ENCODE results near the gene RHBDL2.
A peak's percentile ranks its signal among the peaks of the same experiment; 100 is the strongest.
"Not testable (repeated sequence)": the region's sequence is repeated elsewhere in the genome, so short reads cannot be mapped to it uniquely, and the experiment has no call there.

RHBDL2 gene, protein sequence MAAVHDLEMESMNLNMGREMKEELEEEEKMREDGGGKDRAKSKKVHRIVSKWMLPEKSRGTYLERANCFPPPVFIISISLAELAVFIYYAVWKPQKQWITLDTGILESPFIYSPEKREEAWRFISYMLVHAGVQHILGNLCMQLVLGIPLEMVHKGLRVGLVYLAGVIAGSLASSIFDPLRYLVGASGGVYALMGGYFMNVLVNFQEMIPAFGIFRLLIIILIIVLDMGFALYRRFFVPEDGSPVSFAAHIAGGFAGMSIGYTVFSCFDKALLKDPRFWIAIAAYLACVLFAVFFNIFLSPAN

DNA sequence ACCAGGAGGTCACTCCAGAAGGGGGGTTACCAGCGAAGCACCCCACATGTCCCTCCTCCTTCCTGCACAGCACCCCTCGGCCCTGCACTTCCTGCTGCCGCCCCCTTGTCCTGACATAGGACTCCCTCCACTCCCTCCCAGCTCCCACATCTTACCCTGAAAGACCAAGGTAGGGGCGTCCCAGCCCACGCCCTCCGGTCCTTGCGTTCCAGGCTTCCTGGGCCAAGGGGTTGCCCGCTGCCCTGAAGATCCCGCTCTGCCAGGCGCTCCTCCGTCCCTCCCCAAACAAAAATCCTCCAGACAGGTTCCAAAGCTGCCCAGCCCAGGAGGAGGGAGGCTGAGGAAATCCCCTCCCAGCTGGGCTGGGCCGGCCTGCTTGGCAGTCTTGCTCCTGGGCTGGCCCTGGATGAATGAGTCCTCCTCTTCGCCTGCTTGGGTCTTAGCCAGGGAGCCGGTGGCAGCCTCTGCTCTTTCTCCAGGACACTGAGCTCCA lies at the start of gene RHBDL2:
RHBDL2 (minus strand) TSS at position 304 of the 493 bp plus-strand sequence. CDS start 22,618 bp downstream, outside the sequence.
- no peak for DNase-seq

DNA sequence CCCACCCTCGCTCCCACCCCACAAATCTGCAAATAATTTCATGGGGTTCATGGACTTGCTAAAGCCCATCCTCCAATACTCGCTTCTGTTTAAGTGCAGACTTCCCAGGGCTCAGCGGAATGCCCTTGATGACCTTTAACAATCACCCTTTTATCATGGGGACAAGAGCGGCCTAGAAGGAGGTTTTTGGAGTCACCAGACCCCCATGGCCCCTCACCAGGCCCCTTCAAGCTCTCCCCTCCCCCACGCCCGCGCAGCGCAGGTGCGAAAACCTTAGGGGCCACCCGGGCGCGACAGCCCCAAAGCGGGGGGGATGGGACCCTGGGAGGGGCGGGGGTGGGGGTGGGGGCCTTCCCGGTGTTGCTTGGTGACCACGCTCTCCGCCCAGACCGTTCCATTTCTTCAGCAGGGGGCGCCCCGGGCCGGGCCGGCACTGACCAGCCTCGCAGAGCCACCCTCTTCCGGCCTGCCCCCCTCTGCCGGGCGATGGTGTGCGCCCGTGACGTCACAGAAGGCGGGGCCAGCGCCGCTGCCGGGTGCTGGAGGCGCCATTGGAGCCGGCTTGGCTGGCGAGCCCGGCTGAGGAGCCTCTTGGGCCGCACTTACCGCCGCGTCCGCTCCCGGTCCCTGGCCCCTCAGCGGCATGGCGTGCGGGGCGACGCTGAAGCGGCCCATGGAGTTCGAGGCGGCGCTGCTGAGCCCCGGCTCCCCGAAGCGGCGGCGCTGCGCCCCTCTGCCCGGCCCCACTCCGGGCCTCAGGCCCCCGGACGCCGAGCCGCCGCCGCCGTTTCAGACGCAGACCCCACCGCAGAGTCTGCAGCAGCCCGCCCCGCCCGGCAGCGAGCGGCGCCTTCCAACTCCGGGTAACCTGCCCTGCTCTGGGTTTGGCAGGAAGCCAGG lies 49.4 kb upstream of the RHBDL2 start, which contains the start of gene AKIRIN1:
AKIRIN1 (plus strand) TSS at position 539 of the 900 bp plus-strand sequence; CDS start at position 644, 105 bp downstream.
- peak; percentile 99 for DNase-seq

DNA sequence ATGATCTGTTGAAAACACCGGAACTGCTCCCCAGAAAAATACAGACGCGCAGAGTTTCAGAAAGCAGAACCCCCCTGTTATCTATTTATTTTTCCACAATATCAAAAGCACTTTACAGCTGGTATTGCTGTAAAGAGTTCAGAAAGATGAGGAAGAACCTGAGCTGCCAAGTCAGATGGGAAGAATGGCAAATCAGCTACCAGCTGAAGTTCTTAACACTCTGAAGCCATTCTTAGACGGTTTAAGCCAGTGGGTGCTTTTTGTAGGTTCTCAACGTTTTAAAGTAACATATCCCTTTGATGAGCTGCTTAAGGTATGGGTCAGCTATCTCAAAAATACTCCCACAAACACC lies 48.7 kb upstream of the RHBDL2 start:
- DNase-seq, result no peak

DNA sequence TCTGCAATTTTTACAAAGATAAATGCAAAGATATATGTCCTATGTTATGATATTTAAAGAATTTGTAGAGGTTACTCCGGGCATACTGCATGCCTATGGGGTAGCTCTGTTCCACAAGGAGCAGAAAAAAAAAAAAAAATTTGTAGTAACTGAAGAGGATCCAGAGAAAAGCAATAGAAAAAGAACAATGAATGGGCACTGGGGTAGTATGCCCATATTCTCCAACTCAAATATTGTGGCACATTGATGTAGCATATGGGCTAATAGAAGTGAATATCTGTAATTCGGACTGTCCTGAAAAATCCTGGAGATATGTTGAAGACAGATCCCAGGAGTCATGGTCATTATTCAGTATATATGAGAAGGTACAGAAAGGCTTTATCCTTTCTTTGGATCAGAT lies 48.3 kb upstream of the RHBDL2 start:
- DNase-seq, result no peak

DNA sequence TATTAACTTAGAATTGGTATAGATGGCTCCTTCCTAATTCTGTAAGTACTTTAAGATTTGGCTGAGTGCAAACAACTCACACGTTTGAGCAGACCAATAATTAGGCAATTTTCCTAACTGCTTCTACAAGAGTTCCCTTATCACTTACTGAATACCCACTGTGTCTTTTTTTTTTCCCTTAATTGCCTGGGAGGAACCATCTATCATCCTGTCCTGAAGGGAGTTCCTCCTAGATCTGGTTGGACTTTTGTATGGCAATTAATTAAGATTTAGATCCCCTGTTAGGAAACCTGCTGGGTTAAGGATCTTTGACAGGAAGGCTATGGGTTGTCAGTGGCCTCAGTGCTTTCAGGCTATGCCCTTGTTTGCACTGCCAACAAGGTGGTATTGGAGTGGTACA lies 37.8 kb upstream of the RHBDL2 start:
- DNase-seq, result not testable (repeated sequence)

DNA sequence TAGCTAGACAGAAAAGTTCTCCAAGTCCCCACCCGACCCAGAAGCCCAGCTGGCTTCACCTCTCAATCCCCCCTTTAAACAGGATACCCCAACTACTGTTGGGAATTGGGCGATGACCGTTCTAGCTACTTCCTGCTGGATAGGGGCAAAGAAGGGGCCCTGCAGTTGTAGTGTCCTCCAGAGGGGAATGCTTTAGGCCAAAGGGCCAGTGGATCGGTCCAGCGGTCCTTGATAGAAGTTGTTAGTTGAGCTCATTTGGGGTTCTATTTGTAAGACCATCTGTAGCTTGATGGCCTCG lies 36.6 kb upstream of the RHBDL2 start:
- not testable (repeated sequence) for DNase-seq

DNA sequence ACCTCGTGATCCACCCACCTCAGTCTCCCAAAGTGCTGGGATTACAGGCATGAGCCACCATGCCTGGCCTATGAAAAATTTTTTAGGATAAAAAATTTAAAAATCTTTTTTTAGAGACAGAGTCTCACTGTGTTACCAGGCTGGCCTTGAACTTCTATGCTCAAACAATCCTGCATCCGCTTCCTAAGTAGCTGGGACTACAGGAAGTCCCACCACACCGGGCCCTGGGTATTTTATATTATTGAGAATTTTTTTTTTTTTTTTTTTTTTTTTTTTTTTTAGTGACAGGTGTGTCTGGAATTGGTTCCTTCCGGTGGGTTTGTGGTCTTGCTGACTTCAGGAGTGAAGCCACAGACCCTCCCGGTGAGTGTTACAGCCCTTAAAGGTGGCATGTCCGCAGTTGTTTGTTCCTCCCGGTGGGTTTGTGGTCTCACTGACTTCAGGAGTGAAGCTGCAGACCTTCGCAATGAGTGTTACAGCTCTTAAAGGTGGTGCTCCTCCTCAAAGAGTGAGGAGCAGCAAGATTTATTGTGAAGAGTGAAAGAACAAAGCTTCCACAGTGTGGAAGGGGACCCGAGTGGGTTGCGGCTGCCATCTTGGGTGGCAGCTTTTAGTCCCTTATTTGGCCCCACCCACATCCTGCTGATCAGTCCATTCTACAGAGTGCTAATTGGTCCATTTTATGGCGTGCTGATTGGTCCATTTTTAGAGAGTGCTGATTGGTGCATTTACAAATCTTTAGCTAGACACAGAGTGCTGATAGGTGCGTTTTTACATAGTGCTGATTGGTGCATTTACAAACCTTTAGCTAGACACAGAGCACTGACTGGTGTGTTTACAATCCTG lies 36.0 kb upstream of the RHBDL2 start:
- DNase-seq, result not testable (repeated sequence)

DNA sequence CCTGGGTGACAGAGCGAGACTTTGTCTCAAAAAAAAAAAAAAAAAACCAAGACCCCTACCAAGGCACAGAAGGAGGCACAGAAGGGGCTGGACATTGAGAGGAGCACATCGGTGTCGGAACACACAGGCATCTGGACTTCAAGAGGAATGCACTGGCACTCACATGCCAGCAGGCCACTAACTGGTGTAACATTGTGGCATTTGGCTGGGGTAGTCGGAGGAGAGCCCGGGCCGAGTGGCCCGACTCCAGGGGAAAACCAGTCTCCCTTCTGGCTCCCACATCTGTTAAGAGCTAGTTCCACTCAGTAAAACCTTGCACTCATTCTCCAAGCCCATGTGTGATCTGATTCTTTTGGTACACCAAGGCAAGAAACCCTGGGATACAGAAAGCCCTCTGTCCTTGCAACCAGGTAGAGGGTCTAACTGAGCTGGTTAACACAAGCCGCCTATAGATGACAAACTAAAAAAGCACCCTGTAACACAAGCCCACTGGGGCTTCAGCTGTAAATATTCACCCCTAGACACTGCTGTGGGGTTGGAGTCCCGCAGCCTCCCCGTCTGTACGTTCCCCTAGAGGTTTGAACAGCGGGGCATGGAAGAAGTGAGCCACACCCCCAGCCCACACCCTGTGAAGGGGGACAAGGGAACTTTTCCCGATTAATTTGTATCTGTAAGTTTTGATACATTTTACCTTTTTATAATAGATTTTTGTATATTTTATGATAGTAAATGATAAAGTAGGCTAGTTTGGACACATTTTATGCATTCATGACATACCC lies 32.2 kb upstream of the RHBDL2 start:
- DNase-seq, result no peak

DNA sequence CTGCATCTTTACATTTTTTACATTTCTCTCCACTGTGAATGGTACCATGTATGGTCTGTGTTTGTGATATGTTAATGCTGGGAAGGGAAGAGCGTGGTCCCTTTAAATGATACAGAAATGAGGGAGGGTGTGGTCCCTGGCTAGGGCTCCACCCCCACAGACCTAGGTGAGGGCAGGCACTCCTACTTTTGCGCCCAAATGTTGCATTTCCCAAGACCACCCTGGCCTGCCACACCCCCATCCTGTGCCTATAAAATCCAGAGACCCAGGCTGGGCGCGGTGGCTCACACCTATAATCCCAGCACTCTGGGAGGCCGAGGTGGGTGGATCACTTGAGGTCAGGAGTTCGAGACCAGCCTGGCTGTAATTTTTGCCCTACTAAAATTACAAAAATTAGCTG lies 31.5 kb upstream of the RHBDL2 start:
- DNase-seq, result not testable (repeated sequence)

DNA sequence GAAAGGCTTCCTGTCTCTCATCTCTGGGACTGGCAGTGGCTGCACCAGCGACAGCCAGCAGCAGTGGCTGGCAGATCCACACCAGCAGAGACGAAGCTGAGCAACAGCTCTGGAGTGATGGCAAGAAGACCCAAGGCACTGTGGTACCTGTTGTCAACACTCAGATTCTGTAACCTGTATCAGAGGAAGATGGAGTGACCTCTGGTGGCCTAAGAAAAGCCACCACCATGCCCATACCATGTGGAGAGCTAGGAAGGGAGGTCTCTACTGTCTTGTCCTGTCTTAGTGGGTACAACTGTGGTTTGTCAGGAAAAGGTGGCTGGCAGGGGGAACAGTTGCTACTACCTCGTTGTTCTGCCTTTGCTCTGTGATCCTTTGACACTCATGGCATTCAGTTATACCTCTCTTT lies 22.5 kb upstream of the RHBDL2 start:
- DNase-seq, result peak; percentile 54

DNA sequence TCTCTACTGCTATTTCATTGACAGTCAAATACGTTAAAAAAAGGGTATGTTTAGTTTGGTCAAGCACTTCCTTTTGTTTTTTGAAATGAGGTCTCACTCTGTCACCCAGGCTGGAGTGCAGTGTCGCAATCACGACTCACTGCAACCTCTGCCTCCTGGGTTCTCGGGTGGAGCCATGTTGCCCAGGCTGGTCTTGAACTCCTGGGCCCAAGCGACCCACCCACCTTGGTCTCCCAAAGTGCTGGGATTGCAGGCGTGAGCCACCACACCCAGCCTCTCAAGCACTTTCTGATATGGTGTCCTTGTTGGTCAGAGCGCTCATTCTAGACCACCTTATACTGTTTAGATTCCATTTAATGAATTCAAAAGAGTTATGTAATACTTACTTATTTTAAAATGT lies 20.9 kb upstream of the RHBDL2 start:
- DNase-seq, result no peak

DNA sequence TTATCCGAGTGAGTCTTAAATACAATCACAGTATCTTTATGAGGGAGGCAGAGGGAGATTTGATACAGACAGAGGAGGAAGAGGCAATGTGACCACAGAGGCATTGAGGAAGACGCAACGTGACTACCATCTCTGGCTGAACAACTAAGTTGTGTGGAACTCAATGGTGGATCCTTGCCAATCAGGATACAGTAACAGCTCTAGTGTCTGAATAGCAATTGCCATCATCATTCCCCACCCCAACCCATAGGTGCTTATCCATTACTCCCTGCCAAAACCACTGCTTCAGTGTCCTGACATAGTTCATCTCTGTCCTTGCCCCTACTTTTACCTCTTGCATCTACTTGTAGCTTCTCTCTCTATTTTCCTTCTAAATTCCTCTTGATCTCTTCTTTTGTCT lies 20.5 kb upstream of the RHBDL2 start:
- no peak for DNase-seq

DNA sequence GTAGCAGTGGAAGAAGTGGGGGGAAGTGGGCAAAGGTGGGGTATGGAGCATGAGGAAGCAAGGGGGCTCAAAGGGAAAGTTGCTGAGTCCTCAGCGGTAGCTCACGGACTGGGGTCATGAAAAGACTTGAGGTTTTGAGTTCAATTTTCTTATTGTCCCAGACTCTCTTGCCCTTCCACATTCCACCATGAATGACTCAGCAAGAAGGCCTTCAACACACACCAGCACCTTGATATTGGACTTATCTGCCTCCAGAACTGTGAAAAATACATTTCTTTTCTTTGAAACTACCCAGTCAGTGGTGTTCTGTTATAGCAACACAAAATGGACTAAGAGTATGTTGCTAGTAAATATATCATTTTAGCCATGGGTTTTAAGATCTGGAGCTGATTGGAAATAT lies 17.3 kb upstream of the RHBDL2 start:
- DNase-seq, result peak; percentile 71

DNA sequence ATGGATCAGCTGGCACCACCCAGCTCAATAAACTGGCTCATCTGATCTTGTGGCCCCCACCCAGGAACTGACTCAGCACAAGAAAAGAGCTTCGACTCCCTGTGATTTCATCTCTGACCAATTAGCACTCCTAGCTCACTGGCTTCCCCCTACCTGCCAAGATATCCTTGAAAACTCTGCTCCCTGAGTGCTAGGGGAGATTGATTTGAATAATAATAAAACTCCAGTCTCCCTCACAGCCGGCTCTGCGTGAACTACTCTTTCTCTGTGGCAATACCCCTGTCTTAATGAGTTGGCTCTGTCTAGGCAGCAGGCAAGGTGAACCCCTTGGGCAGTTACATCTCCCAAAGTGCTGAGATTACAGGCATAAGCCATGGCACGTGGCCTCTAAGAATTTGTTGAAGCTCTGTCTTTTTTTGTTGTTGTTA lies 11.8 kb upstream of the RHBDL2 start:
- no peak for DNase-seq

DNA sequence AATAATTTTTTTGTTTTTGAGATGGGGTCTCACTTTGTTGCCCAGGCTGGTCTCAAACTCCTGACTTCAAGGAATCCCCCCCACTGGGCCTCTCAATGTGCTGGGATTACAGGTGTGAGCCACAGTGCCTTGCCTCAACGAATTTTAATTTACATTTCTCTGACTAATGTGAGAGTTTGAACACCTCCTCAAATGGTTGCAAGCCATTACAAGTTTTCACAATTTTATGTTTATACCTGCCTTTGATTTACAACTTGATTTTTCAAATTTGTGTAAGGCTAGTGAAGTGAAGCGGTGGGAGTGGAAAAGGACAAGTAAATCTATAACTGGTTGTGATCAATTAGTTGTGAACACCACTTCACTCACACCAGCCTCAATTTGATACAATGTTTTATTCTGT lies 8.9 kb upstream of the RHBDL2 start:
- no peak for DNase-seq

DNA sequence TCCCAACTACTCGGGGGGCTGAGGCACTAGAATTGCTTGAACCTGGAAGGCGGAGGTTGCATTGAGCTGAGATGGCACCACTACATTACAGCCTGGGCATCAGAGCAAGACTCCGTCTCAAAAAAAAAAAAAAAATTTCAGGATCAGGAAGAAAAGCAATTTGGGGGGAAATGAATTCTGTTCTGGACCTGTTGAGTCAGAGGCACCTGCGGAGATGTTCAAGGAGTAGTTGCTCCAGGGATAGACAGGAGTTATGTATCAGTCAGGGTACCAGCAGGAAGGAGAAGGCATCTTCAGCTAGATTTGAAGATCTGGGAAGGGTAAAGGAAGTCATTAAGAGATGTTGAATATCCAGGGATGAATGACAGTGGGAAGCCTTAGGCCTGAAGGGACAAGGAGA lies 2.9 kb upstream of the RHBDL2 start:
- no peak for DNase-seq

DNA sequence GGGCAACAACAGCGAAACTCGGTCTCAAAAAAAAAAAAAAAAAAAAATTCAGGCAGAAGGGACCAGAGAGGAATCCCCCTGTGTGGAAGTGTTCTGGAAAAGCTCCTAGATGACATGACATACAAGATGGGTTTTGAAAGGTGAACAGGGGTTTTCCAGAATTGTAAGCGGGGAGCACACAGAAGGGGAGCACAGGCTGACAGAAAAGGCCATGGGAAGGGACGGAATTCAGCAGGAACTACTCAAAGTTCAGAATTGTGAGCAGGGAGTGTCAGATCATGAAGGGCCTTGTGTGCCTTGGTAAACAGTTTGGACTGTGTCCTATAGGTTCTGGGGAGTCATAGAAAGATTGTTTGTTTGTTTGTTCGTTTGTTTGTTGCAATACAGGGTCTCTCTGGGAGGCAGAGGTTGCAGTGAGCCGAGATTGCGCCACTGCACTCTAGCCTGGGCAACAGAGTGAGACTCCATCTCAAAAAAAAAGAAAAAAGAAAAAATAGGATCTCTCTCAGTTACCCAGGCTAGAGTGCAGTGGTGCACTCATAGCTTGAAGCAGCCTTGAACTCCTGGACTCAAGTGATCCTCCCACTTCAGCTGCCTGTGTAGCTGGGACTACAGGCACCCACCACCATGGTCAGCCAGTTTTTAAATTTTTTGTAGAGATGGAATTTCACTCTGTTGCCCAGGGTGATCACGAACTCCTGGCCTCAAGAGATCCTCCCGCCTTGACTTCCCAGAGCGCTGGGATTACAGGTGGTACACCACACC lies 1.2 kb upstream of the RHBDL2 start:
- DNase-seq, result no peak

DNA sequence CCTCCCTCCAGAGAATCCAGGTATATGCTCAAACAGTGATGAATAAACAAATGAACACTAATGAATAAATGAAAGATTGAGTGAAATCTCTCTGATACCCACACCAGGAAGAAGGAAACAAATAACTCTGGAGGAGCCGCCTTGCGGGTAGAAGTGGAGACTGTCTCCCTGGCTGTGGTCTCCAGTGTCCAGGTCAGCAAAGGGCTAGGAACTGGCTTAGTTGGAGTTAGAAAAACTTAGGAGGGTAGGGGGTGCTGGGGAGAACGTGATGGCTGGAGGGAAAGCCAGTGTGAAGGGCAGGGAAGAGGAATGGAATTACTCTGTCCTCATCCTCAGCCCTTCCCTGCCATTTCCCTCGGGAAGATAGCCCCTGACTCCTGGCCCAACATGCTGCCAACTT lies 537 bp downstream of the RHBDL2 start:
- no peak for DNase-seq

DNA sequence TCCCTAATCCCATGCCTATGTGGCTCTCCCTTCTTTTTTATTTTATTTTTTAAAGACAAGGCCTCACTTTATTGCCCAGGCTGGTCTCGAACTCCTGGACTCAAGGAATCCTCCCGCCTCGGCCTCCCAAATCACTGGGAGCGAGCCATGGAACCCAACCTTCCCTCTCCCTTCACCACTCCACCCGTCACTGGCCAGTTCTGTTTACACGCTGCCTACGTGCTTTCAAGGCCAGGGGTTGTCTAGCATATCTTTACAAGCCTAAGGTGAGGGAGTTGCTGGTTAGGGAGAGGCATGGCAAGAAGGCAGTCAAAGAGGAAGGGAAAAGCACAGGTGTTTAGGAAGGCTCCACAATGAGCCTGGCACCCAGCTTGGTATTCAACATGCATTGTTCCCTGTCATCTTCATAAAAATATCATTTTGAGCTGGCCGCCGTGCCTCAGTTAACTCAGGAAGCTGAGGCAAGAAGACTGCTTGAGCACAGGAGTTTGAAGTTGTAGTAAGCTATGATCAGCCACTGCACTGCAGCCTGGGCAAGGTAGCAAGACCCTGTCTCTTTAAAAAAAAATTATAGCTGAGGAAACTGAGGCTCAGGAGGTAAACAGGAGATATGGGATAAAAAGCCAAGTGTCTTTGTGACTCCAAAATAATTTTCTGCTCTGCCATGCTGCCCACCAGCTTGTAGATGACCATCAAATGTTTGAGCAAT lies 1.1 kb downstream of the RHBDL2 start:
- DNase-seq, result no peak

DNA sequence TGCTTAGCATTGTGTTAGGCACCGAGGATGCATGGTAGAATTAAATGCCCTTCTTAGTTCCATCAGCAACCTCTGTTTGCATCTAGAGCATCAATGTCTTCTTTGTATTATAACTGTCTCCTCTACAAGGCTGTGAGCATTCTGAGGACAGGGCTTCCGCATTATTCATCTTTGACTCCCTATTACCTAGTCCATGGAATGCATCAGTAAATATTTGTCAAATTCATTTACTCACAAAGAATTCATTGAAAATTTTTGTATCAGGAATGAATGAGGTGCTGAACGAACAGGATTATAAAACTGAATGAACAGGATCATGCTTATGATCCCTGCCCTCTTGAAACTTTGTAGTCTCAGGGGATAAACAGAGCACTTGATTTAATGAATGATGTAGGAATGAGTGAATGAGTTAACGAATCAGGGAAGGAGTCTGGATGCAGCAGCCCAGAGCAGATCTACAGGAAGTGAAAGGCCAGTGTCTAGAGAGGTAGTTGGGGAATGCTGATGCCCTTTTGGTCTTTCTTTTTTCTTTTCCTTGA lies 2.8 kb downstream of the RHBDL2 start:
- DNase-seq, result no peak

DNA sequence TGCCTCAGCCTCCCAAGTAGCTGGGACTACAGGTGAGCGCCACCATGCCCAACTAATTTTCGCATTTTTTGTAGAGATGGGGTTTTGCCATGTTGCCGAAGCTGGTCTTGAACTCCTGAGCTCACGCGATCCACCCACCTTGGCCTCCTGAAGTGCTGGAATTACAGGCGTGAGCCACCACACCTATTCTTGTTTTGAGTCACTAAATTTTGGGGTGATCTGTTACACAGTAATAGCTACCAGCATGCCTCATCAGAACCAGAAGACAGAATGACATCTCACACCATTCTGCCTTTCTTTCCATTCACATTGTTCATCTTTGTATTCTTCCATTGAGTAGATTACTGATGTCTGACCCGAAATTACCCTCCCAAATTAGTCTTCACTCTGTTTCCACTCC lies 9.1 kb downstream of the RHBDL2 start:
- no peak for DNase-seq

Data from islet precursor cell (in vitro differentiated cells).